Measurements from ENCODE around the gene NDUFAF2. TPM values are rescaled to one million over a fixed set of nuclear protein-coding genes. Genes with fewer than 3 reads are reported as not detected.

The NDUFAF2 gene
- total and polyA plus RNA-seq, 2 of the 13 experiments (the other 11 are each of a cell fraction or from before 2014, with no cell fraction given) = 34.0 to 78.4 TPM

- TF ChIP-seq SIN3A (IDR thresholded peaks at IDR 0.05; ENCODE audit: borderline replicate concordance, low read depth, low read length) (peak; percentile 82; the same call in 1 of the 2 replicates), ATF3 (CRISPR knock-in tag; IDR thresholded peaks at IDR 0.05) (no peak), ZNF562 (CRISPR knock-in tag; IDR thresholded peaks at IDR 0.05; ENCODE audit: borderline replicate concordance) (no peak), SRSF4 (IDR thresholded peaks at IDR 0.05; ENCODE audit: low read depth, low read length, poor library complexity, severe bottlenecking) (no peak), ZNF12 (CRISPR knock-in tag; IDR thresholded peaks at IDR 0.05) (no peak), RBM22 (optimal IDR thresholded peaks at IDR 0.05; ENCODE audit: low read length) (no peak), ZNF17 (CRISPR knock-in tag; IDR thresholded peaks at IDR 0.05) (no peak), ZXDC (CRISPR knock-in tag; IDR thresholded peaks at IDR 0.05) (no peak), ZNF550 (CRISPR knock-in tag; IDR thresholded peaks at IDR 0.05; ENCODE audit: borderline replicate concordance) (no peak), ISL2 (CRISPR knock-in tag; IDR thresholded peaks at IDR 0.05) (0 out of 2 replicates have a peak, but pooled peaks have one; percentile 28), MIER2 (CRISPR knock-in tag; IDR thresholded peaks at IDR 0.05) (no peak), HDAC2 (CRISPR knock-in tag; IDR thresholded peaks at IDR 0.05) (no peak), ZNF18 (CRISPR knock-in tag; IDR thresholded peaks at IDR 0.05; ENCODE audit: insufficient replicate concordance) (peak; percentile 22), ZNF546 (CRISPR knock-in tag; conservative IDR thresholded peaks at IDR 0.05) (peak; percentile 54; the same call in 1 of the 2 replicates), RERE (CRISPR knock-in tag; IDR thresholded peaks at IDR 0.05; ENCODE audit: low read depth) (no peak), DPF2 (CRISPR knock-in tag; IDR thresholded peaks at IDR 0.05; ENCODE audit: borderline replicate concordance, low read depth) (no peak), HNRNPH1 (optimal IDR thresholded peaks at IDR 0.05; ENCODE audit: low read depth, low read length) (no peak), ZNF44 (CRISPR knock-in tag; IDR thresholded peaks at IDR 0.05) (no peak), GFI1 (CRISPR knock-in tag; IDR thresholded peaks at IDR 0.05; ENCODE audit: borderline replicate concordance) (no peak; the same call in 1 of the 2 replicates)
These were observed at the start of gene NDUFAF2, which contains the start of gene ERCC8 (continued) for GRCh38 chr5:60944904-60945812.
